Left ventricle myocardium inferior (tissue), 1 donor: Measurements from ENCODE around the gene TBC1D5. TPM values are rescaled to one million over a fixed set of nuclear protein-coding genes. Genes with fewer than 3 reads are reported as not detected.
"Not testable (repeated sequence)": the region's sequence is repeated elsewhere in the genome, so short reads cannot be mapped to it uniquely, and the experiment has no call there.

Experiments
- DNase-seq: peaks from one replicate; pipeline ENCODE4 v3.0.0-alpha.2; 2020
- H3K27ac ChIP-seq: fragments of 200-600 bp; replicated peaks from 2 replicates; pipeline ENCODE4 v1.8.0; 2021
- H3K27me3 ChIP-seq: fragments of 200-600 bp; 2 replicates; pipeline ENCODE4 v1.8.0; 2021; ENCODE audit warnings: low read depth
- H3K36me3 ChIP-seq: fragments of 200-600 bp; 2 replicates; pipeline ENCODE4 v1.8.0; 2021
- H3K4me1 ChIP-seq: fragments of 200-600 bp; 2 replicates; pipeline ENCODE4 v1.8.0; 2021
- H3K4me3 ChIP-seq: fragments of 200-600 bp; 2 replicates; pipeline ENCODE4 v1.8.0; 2021; ENCODE audit warnings: mild to moderate bottlenecking, moderate library complexity
- H3K9me3 ChIP-seq: fragments of 200-600 bp; replicated peaks from 2 replicates; pipeline ENCODE4 v1.8.0; 2021
- CTCF ChIP-seq: fragments of 200-600 bp; IDR thresholded peaks from 2 replicates; pipeline ENCODE4 v1.8.0; 2021; ENCODE audit warnings: antibody characterized with exemption, mild to moderate bottlenecking, borderline replicate concordance
- intact Hi-C: fragments of 100-400 bp; cut with micrococcal nuclease; formaldehyde crosslinking; loops from one replicate; pipeline ENCODE4 v1.11.0; 2022
- total RNA-seq: library from RNA; stranded (reverse); fragmentation: NEBNext Ultra II Directional; extraction: Animal tissue kit (Norgen Biotek cat#: 25700); gene quantifications from one replicate; pipeline ENCODE4 v1.2.1, GENCODE V29; 2021
- donor health status: DM: no; HTN: yes; CAD: no; lungs with severe emphysema.

The TBC1D5 gene
- total RNA-seq, 1 donor from 2014 or later: 26.9 TPM

- H3K4me1 ChIP-seq: peaks cover 24% of the 10 kb centered on the region
- no peaks in the 10 kb centered on the region for H3K27me3 ChIP-seq
- no peak for TF ChIP-seq CTCF
- DNase-seq: no peak
- H3K9me3 ChIP-seq: no peaks in the 10 kb centered on the region
- intact Hi-C loops: no loop called here
- no peak overlapping the region for H3K27ac ChIP-seq
- H3K4me3 ChIP-seq: no peak overlapping the region
- H3K36me3 ChIP-seq: no peaks in the 10 kb centered on the region
Measured at GRCh38 chr3:17631609-17632008, 110.8 kb downstream of the TBC1D5 start.

- no peaks in the 10 kb centered on the region for H3K36me3 ChIP-seq
- H3K27ac ChIP-seq: no peak overlapping the region
- H3K27me3 ChIP-seq: no peaks in the 10 kb centered on the region
- no peaks in the 10 kb centered on the region for H3K9me3 ChIP-seq
- TF ChIP-seq CTCF: no peak
- peaks cover 18% of the 10 kb centered on the region for H3K4me1 ChIP-seq
- DNase-seq: no peak
- intact Hi-C loops: no loop called here
- H3K4me3 ChIP-seq: no peak overlapping the region
Measured at GRCh38 chr3:17629400-17629799, 113.0 kb downstream of the TBC1D5 start.

- DNase-seq: no peak
- Histone ChIP-seq H3K9me3 (no peaks in the 10 kb centered on the region), H3K36me3 (peaks cover 11% of the 10 kb centered on the region), H3K4me3 (no peak overlapping the region), H3K4me1 (peaks cover 9% of the 10 kb centered on the region), H3K27ac (no peak overlapping the region), H3K27me3 (no peaks in the 10 kb centered on the region)
- intact Hi-C loops: no loop called here
- TF ChIP-seq CTCF: no peak
Measured at GRCh38 chr3:17626395-17626794, 116.0 kb downstream of the TBC1D5 start.

GRCh38 chr3:17625133-17625532 is 117.3 kb downstream of the TBC1D5 start:
- no peaks in the 10 kb centered on the region for H3K9me3 ChIP-seq
- peaks cover 11% of the 10 kb centered on the region for H3K36me3 ChIP-seq
- H3K4me3 ChIP-seq: no peak overlapping the region
- no peak for DNase-seq
- no peak for TF ChIP-seq CTCF
- intact Hi-C loops: no loop called here
- H3K27me3 ChIP-seq: no peaks in the 10 kb centered on the region
- no peak overlapping the region for H3K27ac ChIP-seq
- peaks cover 9% of the 10 kb centered on the region for H3K4me1 ChIP-seq

GRCh38 chr3:17623464-17623863 is 119.0 kb downstream of the TBC1D5 start:
- DNase-seq: no peak
- Histone ChIP-seq H3K9me3 (no peaks in the 10 kb centered on the region), H3K27me3 (no peaks in the 10 kb centered on the region), H3K27ac (no peak overlapping the region), H3K4me3 (no peak overlapping the region), H3K36me3 (peaks cover 22% of the 10 kb centered on the region), H3K4me1 (peaks cover 9% of the 10 kb centered on the region)
- intact Hi-C loops: no loop called here
- no peak for TF ChIP-seq CTCF

- intact Hi-C loops: no loop called here
- H3K9me3 ChIP-seq: no peaks in the 10 kb centered on the region
- peaks cover 35% of the 10 kb centered on the region for H3K36me3 ChIP-seq
- no peak overlapping the region for H3K27ac ChIP-seq
- no peak for DNase-seq
- H3K4me1 ChIP-seq: no peaks in the 10 kb centered on the region
- H3K4me3 ChIP-seq: no peak overlapping the region
- TF ChIP-seq CTCF: no peak
- no peaks in the 10 kb centered on the region for H3K27me3 ChIP-seq
Measured at GRCh38 chr3:17619968-17620367, 122.5 kb downstream of the TBC1D5 start.

GRCh38 chr3:17613017-17613416 is 129.4 kb downstream of the TBC1D5 start:
- H3K4me1 ChIP-seq, DNase-seq, H3K36me3 ChIP-seq, H3K27me3 ChIP-seq, intact Hi-C loops, H3K4me3 ChIP-seq, H3K27ac ChIP-seq: not testable (repeated sequence)
- peaks cover 15% of the 10 kb centered on the region for H3K9me3 ChIP-seq
